Midbrain (tissue), 1 donor: Measurements from ENCODE around the gene TMEM225.
"Not testable (repeated sequence)": the region's sequence is repeated elsewhere in the genome, so short reads cannot be mapped to it uniquely, and the experiment has no call there.

Experiments
- DNase-seq: peaks from one replicate; lab custom pipeline; 2025; lab: John Stamatoyannopoulos, UW

Gene TMEM225, protein sequence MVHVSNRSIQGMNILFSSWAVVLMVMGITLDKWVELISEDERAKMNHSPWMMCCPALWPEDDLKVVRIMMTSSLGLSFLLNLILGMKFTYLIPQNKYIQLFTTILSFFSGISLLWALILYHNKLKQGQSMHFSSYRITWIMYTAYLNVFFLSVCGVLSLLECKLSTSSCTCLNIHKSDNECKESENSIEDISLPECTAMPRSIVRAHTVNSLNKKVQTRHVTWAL

DNA sequence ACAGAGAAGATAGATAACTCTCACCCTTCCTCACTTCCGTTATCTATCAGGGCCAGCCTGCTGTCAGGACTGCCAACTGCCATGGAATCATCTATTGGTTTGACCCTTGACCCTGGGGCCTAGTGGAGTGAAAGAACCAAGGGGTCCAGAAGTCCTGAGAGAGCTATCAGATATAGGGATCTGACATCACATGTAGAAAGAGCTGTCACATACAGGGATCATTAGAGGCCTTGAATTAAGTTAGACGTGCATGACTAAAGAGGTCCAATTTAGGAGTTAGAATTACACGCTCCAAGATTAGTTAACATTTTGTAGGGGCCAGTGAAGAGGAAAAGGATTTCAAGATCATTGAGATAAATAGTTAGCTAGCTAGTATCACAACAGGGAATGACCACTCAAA, at the start of gene TMEM225:
TSS of gene TMEM225 (minus strand) at position 101 of the 400 bp plus-strand sequence. CDS start 245 bp downstream, outside the sequence.
- no peak for DNase-seq

DNA sequence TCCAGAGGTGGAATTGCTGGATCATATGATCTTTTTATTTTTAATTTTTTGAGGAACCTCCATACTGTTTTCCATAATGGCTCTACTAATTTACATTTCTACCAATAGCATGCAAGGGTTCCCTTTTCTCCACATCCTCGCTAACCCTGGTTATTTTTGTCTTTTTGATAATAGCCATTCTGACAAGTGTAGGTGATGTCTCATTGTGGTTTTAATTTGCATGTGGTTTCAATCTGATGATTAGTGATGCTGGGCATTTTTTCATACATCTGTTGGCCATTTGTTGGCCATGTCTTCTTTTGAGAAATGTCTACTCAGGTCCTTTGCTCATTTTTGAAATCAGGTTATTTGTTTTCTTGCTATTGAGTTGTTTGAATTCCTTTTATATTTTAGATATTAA, 38.6 kb upstream of the TMEM225 start:
- no peak for DNase-seq

DNA sequence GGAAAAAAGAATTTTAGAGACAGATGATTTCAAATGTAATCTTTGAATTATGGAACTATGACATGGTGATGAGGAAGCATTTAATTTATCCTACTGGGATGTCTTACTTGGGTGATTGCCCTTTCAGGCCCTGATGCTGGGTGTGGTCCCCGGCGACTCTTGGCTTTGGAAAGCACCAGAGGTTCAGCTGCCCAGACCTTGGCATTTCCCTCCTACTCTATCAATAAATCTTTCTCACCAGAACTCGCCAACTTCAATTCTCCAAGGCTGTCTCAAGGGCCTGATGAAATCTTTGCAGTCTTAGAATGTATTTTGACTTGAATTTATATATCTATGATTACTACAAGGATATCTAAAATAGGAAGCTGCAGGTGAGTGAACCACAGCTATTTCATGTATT, 35.5 kb upstream of the TMEM225 start:
- no peak for DNase-seq

DNA sequence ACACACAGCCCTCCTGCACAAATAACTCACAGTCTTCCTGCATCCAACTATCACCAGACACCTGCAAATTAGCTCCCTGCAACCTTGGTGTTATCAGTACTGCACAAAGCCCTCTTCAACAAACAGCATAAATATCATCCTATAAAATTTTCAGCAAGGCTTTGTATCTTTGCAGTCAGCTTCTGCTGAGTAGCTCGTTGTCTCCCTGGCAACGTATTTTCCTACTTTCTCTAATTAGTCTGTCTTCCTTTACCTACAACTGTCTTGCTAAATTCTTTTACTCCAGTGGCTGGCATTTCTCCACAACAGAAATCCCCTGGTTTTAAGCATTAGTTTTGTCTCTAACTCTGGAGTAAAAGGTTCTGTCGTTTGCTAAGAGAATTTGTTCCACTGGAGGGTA, 20.4 kb upstream of the TMEM225 start:
- DNase-seq = no peak

DNA sequence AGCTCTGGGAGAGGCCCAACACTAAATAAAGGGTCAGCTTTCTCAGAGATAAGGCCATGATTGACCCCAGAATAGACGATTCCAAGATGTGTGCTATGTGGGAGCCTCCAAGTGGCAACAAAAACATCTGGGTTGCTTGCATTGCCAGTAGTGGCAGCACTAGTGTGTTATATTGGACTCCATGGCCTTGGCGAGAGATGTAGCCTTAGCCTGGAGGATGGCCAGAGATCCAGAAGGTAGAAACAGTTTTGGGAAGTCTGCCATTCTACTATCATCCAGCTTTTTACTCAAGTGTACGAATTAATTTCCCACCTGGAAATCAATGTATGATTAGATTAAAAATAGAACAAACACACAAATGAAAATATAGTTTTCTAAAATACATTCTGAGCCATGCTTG, 19.5 kb upstream of the TMEM225 start:
- no peak for DNase-seq

DNA sequence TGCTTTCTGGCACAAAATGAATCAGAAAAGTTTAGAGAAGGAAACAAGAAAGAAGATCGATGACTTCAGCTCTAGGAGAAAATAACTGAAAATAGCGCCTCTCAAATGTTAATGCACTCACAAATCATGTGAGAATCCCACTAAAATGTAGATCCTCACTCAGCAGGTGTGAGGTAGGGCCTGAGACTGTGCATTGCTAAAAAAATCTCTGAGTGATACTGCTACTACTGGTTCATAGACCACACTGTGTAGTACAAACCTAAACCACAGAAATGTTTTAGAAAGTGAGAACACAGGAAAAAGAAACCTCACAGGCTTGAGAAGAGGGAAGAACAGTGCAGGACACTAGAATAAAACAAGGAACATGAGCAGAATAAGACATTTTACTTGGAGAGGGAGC, 18.5 kb upstream of the TMEM225 start:
- no peak for DNase-seq

DNA sequence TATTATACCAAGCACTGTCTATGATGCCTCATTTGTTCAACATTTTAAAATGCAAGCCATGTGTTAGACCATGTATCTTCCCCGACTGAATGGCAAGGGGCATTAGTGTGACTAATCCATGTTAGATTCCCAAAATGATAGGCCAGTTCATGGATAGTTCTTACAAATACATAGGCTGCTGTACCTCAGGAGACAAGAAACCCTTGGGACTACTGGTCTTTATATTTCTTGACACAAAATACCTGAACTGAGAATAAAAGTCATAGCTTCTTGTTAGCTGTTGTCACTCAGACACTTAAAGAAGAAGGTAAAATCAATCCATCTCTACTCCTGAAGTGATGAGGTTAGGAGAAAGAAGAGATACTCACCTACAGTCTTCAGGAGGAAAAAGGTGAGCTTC, 16.4 kb upstream of the TMEM225 start, which contains the start of gene OR8D4:
TSS of gene OR8D4 (plus strand) at position 301 of the 400 bp plus-strand sequence. CDS start 4,265 bp downstream, outside the sequence.
- DNase-seq = no peak

DNA sequence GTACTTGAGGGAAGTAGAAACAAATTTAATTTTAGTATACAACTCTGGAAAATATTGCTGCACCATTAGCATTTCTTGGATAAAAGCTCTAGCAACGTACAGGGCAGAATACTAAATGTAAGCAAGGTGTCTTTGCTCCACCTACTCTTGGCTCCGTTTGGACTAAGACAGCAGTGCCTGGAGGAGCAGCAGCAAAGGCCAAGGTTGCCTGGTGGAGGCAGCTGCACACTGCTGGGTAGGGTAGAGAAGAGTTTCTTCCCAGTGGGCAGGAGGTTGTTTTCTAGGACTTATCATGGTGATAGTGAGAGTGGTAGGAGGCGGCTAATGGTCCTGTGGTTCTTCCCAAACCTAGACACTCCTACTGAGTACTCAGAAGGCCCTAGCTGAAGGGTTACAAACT, 14.3 kb upstream of the TMEM225 start:
- DNase-seq = no peak

DNA sequence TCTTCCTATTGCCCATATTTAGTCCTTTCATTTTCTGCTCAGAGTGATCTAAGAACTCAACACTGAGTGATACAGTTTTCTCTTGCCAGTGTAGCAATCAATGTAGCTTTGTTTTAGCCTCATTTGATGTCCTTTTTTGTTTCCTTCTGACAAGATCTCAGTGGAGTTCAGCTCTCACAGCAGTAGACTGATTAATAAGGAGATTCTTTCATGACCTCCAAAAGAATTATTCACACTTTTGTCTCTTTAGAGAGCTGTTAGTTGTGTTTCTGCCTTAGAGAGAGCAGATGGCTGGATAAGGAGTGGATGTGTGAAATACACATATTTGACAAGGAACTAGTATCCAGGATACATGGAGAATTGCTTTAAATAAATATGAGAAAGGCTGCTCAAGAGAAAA, 6.6 kb upstream of the TMEM225 start:
- no peak for DNase-seq

DNA sequence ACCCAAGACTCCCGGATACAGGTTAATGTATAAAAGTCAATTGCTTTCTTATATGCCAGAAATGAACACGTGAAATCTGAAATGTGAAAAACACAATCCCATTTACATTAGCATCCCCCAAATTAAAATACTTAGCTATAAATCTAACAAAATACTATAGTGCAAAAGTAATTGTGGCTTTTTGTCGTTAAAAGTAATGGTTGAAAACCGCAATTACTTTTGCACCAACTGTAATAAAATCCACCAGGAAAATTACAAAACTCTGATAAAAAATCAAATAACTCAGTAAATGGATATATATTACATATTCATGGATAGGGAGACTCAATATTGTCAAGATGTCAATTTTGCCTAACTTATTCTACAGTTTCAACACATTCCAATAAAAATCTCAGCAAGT, 4.6 kb downstream of the TMEM225 start:
- DNase-seq = no peak

DNA sequence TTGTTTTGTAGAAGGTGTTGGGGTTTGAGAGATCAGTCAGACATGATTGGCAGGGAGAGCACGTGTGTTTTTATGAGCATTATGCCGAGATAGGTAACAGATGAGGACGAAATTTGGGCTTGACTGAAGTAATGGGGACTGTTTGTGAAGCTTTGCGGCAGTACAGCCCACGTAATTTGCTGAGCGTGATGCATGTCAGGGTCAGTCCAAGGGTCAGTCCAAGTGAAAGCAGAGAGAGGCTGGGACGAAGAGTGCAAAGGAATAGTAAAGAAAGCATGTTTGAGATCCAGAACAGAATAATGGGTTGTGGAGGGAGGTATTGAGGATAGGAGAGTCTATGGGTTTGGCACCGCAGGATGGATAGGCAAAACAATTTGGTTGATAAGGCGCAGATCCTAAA, 17.7 kb downstream of the TMEM225 start:
- not testable (repeated sequence) for DNase-seq

DNA sequence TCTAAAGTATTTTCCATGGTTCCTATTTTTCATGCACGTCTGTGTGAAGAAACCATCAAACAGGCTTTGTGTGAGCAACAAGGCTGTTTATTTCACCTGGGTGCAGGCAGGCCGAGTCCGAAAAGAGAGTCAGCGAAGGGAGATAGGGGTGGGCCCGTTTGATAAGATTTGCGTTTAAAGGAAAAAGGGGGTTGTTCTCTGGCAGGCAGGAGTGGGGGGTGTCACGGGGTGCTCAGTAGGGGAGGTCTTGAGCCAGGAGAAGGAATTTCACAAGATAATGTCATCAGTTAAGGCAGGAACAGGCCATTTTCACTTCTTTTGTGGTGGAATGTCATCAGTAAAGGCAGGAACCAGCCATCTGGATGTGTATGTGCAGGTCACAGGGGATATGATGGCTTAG, 20.2 kb downstream of the TMEM225 start:
- DNase-seq = not testable (repeated sequence)

DNA sequence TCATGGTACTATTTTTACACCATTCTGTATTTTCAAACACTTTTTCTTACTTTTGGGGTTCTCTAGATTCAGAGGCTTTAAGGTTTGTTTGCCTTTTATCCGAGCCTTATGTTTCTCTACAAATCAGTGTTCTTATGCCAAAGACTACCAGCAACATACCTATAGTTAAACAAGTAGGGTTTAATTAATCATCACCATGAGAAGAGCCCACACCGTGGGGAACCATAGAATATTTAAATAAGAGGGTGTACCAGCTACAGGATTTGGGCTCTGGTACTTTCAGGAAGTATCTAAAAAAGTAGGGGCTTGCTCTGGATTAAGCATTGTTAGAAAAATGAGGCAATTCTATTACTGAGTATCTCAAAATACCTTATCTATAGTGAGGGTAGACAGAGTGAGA, 25.7 kb downstream of the TMEM225 start:
- no peak for DNase-seq

DNA sequence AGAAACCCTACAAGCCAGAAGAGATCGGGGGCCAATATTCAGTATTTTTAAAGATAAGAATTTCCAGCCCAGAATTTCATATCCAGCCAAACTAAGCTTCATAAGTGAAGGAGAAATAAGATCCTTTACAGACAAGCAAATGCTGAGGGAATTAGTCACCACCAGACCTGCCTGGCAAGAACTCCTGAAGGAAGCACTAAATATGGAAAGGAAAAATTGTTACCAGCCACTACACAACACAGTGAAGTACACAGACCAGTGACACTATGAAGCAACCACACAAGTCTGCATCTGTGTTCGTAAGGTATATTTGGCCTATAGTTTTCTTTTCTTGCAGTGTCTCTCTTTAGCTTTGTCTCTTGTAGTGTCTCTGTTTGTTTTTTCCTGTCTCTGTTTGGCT, 29.0 kb downstream of the TMEM225 start:
- DNase-seq = no peak

DNA sequence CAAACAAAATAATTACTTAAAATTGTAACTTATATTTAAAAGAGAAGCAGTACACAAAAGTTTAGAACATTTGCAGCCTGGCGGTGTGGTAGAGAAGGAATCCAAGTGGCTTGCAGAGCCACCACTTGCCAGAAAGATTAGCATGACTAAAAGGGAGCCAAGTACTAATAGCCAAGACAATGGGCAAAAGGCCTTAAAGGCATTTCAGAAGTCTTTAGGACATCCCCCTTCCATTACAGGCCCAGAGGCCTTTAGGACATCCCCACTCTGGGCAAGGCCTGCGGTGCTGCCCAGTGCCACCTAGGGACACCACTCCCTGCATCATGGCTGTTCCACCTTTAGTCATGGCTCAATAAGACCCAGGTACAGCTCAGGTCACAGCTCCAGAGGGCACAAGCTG, 32.4 kb downstream of the TMEM225 start:
- no peak for DNase-seq

DNA sequence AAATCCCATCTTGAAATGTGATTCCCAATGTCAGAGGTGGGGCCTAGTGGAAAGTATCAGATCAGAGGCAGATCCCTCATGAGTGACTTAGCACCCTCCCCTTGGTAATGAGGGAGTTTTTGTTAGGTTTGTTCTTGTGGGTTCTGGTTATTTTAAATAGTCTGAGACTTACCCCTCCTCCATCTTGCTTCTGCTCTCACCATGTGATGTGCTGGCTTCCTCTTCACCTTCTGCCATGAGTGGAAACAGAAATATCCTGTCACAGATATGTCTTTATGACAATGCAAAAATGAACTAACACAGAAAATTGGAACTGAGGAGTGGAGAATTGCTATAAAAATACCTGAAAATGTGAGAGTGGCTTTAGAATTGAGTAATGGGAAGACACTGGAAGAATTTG, 33.1 kb downstream of the TMEM225 start:
- no peak for DNase-seq

DNA sequence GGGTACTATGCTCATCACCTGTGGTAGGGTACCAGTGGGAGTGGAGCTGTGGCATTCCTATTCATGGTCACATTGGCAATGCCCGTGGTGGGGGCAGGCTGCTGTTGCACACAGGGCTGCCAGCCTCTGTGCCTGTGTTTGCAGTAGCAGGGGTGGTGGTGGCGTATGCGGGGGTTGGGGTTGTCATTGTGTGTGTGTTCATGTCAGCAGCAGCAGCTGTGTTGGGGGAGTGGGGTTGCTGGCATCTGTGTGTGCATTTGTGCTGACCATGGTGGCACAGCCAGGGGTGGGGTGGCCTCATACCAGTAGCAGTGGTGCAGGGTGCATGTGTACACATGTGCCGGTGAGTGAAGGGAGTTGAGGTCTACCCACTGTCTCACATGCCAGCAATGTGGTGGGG, 34.4 kb downstream of the TMEM225 start:
- DNase-seq = no peak

DNA sequence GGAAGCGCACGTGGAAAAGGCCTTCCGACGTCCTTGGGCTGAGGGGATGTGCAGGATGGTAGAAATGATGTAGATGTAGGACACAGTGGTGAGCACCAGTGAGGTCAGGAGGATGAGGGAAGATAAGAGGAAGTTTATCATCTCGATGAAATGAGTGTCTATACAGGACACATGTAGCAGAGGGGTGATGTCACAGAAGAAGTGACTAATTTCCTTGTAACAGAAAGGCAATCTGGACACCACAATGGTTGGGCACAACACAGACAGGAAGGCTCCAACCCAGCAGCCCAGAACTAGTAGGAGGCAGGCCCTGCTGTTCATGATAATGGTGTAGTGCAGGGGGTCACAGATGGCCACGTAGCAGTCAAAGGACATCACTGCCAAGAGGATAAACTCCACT, 44.3 kb downstream of the TMEM225 start:
- no peak for DNase-seq

DNA sequence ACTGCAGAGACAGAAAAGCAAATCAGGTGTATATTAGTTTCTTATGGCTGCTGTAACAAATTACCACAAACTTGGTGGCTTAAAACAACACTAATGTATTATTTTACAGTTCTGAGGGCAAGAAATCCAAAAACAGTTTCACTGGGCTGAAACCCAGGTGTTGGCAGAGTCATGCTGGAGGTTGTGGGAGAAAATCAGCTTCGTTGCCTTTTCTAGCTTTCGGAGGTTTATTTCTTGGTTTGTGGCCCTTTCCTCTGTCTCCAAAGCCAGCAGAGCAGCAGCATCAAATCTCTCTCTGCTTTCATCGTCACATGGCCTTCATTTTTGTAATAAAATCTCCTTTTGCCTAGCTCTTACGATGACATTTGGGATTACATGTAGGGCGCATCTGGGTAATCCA, 46.3 kb downstream of the TMEM225 start:
- no peak for DNase-seq

DNA sequence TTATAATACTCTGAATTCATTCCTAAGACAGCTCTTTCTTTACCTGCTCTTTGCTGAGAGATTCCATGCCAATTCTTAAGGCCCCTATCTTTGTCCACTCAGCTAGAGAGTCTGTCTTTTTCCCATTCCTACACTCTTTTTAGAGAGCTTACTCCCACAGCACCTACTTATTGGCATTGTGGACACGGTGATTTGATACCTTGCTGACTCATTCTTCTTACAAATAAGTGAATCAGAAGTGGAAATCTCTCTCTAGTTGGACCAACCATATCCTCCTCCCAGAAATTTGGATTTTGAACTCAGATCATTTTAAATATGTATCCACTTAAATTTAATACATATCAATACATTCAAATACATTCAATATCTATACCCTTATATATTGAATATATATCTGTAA, 46.8 kb downstream of the TMEM225 start:
- no peak for DNase-seq

DNA sequence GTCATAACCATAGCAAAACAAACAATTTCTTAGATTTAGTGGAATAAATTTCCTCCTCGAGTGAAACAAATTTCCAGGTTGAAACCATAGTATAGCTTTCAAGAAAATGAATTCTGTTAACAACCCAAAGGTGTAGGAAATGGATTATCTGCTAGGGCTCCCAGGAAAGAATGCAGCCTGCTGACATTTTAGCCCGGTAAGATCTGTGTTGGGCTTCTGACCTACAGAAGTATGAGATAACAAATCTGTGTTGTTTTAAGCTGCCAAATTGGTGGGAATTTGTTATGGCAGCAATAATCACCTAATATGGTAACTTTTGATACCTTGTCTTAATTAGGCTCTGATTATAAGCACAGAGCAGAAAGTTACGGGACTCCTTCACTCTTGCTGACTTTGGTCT, 47.3 kb downstream of the TMEM225 start:
- DNase-seq = no peak

DNA sequence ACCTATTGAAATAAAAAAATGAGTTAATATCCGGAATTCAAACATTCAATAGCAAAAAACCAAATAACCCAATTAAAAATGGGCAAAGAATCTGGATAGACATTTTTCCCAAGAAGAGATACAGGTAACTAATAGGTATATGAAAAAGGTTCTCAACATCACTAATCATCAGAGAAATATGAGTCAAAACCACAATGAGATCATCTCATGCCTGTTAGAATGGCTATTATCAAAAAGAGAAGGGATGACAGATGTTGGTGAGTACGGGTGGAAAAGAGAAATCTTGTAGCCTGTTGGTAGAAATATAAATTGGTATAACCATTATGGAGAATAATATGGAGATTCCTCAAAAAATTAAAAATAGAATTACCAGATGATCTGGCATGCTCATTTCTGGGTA, 52.4 kb downstream of the TMEM225 start:
- DNase-seq = no peak
